Stimulated activated CD8-positive, alpha-beta memory T cell treated with anti-CD3 and anti-CD28 coated beads, Interleukin-7, amount 100 ng/mL, for 4 hours (primary cell): ENCODE data around the gene ERGIC1.

Experiments used
- DNase-seq, 2 donors: peaks; one replicate each; pipeline ENCODE4 v3.0.0-alpha.2; 2020; ENCODE audit warnings: low read depth in 2 of 2

The ERGIC1 gene

GRCh38 chr5:172949426-172949825 lies 115.4 kb downstream of the ERGIC1 start:
- DNase-seq: no peak

DNA sequence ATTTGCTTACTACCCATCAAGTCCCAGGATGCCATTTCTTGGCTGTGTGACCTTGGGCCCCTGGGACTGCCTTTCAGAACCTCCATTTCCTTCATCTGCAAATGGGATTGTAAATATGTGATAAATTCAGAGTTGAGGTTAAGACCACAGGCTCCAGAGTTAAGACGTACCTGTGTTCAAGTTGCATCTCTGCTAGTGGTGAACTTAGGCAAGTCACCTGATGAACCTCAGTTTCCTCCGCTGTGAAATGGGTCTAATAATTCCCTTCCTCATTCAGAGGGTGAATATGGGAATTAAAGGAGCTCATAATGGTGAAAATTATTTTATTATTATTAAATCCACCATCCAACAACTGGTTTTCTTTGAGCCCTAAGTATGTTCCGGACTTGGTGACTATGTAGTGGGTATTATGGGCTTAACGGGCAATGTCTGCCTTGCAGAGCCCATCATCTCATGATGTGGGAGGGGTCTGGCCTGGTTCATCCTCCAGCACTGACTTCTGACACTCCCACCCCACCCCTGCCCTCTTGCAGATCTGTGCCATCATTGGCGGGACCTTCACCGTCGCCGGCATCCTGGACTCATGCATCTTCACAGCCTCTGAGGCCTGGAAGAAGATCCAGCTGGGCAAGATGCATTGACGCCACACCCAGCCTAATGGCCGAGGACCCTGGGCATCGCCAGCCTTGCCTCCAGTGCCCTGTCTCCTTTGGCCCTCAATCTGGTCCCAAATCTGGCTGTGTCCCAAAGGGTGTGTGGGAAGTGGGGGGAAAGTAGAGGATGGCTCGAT lies 116.3 kb downstream of the ERGIC1 start:
- no peak for DNase-seq

GRCh38 chr5:172951371-172952033 lies 117.5 kb downstream of the ERGIC1 start:
- no peak for DNase-seq

DNA sequence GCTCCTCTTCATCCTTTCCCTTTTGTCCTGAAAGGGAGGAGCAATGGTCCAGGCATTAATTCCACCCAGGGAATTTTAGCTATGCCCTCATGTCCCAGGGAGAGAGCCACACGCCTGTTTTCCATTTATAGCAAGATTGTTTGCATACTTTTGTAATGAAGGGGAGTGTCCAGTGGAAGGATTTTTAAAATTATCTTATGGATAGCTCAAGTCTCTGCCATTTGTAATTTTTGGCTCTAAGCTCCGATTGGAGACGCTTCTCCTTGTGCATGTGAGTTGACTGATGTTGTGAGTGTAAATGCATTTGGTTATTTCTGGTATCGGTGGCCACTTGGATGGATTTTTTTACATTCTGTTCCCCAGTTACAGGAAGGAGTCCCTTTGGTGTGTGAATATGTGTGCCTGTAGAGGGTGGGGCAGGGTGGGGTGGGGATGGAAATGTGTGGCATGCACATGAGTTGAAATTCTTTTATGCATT lies 118.0 kb downstream of the ERGIC1 start:
- no peak for DNase-seq

GRCh38 chr5:172953776-172954675 lies 120.0 kb downstream of the ERGIC1 start:
- no peak for DNase-seq

GRCh38 chr5:172954751-172955159 lies 120.7 kb downstream of the ERGIC1 start:
- no peak for DNase-seq

DNA sequence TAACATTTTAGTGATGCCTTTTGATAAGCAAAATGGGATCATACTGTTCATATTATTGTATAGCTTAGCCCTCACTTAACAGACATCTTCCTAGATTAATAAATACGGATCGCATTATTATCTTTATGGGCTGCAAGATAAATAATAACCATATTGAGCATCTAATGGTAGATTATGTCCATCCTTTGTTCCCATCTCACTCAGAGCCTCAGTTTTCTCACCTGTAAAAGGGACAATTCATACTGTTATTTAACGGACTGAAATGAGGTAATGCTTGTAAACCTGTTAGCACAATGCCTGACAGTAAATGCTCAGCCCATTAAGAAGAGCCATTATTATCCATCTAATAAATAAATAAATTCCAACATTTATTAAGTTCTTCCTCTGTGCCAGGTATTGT lies 122.2 kb downstream of the ERGIC1 start:
- no peak for DNase-seq

- DNase-seq: no peak
Measured at GRCh38 chr5:172956936-172957335, 122.9 kb downstream of the ERGIC1 start.

DNA sequence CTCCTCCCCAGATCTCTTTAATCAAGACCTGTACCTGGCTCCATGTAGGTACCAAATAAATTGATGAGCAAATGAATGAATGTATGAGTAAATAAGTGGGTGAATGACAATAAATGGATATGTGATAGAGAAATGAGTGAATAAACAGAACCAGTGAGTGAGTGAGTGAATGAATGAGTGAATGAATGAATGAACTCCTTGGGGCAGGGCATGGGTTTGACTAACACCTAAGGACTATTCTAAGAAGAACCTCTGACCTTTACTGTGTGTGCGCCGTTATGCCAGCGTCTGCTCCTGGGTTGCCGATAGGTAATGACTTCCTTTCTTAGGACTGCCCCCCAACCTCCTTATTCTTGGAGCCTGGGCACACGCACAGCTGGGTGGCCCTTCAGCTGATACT lies 123.4 kb downstream of the ERGIC1 start:
- DNase-seq: no peak

GRCh38 chr5:172958331-172959046 lies 124.4 kb downstream of the ERGIC1 start:
- DNase-seq: peak; percentile 38 to 64

DNA sequence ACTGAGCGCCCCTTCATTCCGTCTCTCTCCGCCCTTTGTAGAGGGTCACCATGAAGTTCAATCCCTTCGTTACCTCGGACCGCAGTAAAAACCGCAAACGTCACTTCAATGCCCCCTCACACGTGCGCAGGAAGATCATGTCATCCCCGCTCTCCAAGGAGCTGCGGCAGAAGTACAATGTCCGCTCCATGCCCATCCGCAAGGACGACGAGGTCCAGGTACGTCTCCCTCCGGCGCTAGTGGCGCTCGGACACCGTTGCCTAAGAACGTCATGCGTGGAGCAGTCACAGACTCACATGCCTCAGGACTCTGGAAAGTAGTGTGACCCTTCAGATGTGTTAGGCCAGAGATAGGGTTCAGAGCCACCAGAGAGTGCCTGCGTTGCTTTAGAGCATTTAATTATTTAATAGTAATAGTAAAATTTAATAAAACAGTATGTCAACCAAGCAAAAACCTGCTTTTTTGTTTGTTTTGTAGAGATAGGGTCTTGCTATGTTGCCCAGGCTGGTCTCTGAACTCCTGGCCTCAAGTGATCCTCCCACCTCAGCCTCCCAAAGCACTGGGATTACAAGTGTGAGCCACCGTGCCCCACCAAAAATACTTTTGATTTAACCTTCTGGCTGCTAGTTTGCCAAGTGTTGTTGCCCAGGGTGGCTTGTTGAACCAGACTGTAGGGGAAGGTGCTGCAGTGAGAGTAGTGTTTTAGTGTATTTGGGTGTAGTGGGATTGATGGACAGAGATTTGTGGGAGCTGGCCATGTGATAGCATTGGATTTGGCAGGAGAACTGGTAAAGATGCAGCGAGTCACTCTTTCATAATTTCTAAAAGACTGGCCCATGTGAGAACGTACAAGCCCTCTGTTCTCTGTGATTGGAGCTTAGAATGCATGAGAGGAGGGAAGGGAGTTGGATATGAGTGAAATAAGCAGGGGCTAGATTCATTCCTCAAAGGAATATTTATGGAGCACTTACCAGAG lies 126.1 kb downstream of the ERGIC1 start:
- DNase-seq: no peak

- DNase-seq: no peak
Measured at GRCh38 chr5:172969921-172970320, 135.9 kb downstream of the ERGIC1 start.

DNA sequence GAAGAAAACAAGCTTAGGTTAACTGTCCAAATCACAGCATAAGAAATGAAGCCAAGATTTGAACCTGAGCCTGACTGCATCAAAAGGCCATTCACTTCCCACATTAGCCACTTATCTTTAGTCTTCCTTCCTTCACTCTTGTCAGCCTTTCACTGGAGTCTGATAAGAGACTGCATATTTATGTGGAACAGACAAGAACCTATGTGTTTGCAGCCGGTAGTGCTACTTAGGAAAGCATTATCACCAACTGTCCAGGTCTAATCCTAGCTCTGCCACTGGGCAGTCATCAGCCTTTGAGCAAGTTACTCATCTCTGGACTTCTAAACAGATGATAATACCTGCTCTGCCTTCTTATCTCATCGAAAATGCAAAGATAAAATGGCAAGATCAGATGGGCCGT lies 137.4 kb downstream of the ERGIC1 start:
- no peak for DNase-seq

- no peak for DNase-seq
Measured at GRCh38 chr5:172972552-172972951, 138.5 kb downstream of the ERGIC1 start.

GRCh38 chr5:172973127-172973916 lies 139.3 kb downstream of the ERGIC1 start:
- DNase-seq: no peak

DNA sequence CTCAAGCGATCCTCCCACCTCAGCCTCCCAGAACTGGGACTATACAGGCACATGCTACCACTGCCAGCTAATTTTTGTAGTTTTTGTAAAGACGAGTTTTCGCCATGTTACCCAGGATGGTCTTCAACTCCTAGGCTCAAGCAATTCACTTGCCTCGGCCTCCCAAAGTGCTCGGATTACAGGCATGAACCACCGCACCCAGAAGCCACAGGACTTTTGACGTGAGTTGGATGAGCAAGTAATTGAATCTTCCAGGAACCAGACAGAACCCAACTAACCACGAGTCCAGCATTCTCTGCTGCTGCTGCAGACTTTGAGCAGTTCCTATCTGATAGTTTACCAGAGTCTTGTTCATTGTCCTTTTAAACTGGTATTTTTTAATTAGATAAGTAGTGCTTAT lies 139.9 kb downstream of the ERGIC1 start:
- no peak for DNase-seq

- DNase-seq: no peak
Measured at GRCh38 chr5:172975289-172975688, 141.2 kb downstream of the ERGIC1 start.

- no peak for DNase-seq
Measured at GRCh38 chr5:172979778-172980177, 145.7 kb downstream of the ERGIC1 start.

- no peak for DNase-seq
Measured at GRCh38 chr5:172981931-172982330, 147.9 kb downstream of the ERGIC1 start.
